Measurements from ENCODE around the gene DAPK2.
A peak's percentile ranks its signal among the peaks of the same experiment; 100 is the strongest.

DNA sequence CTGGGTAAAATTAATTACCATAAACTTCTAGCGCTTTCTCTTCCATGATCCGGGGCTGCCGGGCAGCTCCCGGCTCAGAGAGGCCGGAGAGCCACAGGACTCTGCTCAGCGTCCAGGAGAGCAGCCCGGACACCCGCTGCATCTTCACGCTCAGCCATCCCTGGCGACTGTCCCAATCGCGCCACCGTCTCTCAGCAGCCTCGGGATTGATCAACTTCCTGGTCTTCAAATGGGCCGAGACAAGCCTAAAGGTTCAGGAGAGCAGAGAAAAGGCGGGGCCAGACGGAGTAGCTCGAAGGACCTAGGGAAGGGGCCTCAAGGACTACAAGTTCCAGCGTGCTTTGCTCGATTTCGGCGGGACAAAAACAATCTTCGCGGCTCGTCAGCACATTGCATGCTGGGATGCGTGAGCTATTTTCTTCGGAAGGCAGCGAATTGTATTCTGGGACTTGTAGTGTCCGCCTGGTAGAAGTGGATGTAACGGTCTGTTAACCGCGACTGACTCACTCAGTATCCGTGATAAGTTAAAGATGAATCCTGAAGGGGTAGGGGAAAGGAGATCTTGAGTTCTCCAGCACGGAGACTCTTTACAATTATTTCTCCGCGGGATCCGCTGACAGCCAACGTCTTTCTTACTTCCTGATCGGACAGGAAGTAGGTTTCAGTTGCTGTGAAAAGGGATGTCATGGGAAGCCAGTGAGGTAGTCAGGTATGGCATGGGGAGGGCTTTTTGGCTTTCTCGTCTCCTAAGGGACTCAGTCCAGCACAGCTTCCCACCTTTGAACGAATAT is 47.5 kb upstream of the DAPK2 start, which contains the start of gene CIAO2A:
- no peak for TF ChIP-seq NPAS2 (CRISPR knock-in tag; IDR thresholded peaks at IDR 0.05; ENCODE audit: borderline replicate concordance)
- no peak for TF ChIP-seq BHLHE40 (IDR thresholded peaks at IDR 0.05; ENCODE audit: low read depth, low read length)
- no peak for TF ChIP-seq CTCF (IDR thresholded peaks at IDR 0.05)
- TF ChIP-seq MAX (IDR thresholded peaks at IDR 0.05): peak; percentile 74

Measured in A549 (cell line).